Measurements from ENCODE around the gene PITX2. TPM values are rescaled to one million over a fixed set of nuclear protein-coding genes. Genes with fewer than 3 reads are reported as not detected.

Gene PITX2
- total and polyA plus RNA-seq, 5 experiments from 2014 or later: not detected

GRCh38 chr4:110634350-110635162 is 11.7 kb upstream of the PITX2 start:
- H3K4me1 Mint-ChIP-seq: peaks cover 4 to 24% (median 13%) of the 10 kb centered on the region in 4 donors
- no peak overlapping the region for H3K27ac Mint-ChIP-seq
- peaks cover 46 to 85% (median 73%) of the 10 kb centered on the region in 5 donors for H3K27me3 Mint-ChIP-seq
- ATAC-seq (no peak), DNase-seq (no peak)
- POLR2A ChIA-PET: no interaction called here
- peaks cover 6 to 34% (median 7%) of the 10 kb centered on the region in 3 donors for H3K36me3 Mint-ChIP-seq
- H3K4me3 Mint-ChIP-seq: peak overlapping the region in 2 of 10 donors; percentile 3 to 10
- H3K9me3 Mint-ChIP-seq: peaks cover 0 to 46% (median 21%) of the 10 kb centered on the region in 9 donors

- H3K27me3 Mint-ChIP-seq: peaks cover 46 to 84% (median 71%) of the 10 kb centered on the region in 5 donors
- no peak overlapping the region for H3K27ac Mint-ChIP-seq
- DNase-seq: no peak
- H3K36me3 Mint-ChIP-seq: peaks cover 4 to 31% (median 7%) of the 10 kb centered on the region in 3 donors
- no peak for ATAC-seq
- H3K4me3 Mint-ChIP-seq: peak overlapping the region in 5 of 10 donors; percentile 7 to 49 (median 29)
- POLR2A ChIA-PET: interaction anchor here (1.0 kb wide), 1 partner anchor 10 kb away, joined by 4 read pairs; no protein-coding TSS in a partner anchor
- peaks cover 0 to 45% (median 16%) of the 10 kb centered on the region in 9 donors for H3K9me3 Mint-ChIP-seq
- H3K4me1 Mint-ChIP-seq: peaks cover 4 to 28% (median 17%) of the 10 kb centered on the region in 4 donors
These were observed 10.8 kb upstream of the PITX2 start for GRCh38 chr4:110633358-110634341.

GRCh38 chr4:110632506-110633357 is 9.9 kb upstream of the PITX2 start:
- no peak for ATAC-seq
- Mint-ChIP-seq H3K27me3 (peaks cover 47 to 85% (median 71%) of the 10 kb centered on the region in 5 donors), H3K27ac (peak overlapping the region in 1 of 10 donors; percentile 69), H3K4me1 (peaks cover 8 to 28% (median 21%) of the 10 kb centered on the region in 4 donors), H3K4me3 (peak overlapping the region in 8 of 10 donors; percentile 7 to 76 (median 61)), H3K9me3 (peaks cover 0 to 44% (median 19%) of the 10 kb centered on the region in 9 donors), H3K36me3 (peaks cover 4 to 37% (median 7%) of the 10 kb centered on the region in 3 donors)
- no peak for DNase-seq
- POLR2A ChIA-PET: interaction anchor here (1.0 kb wide), 1 partner anchor 9 kb away, joined by 4 read pairs; no protein-coding TSS in a partner anchor

DNA sequence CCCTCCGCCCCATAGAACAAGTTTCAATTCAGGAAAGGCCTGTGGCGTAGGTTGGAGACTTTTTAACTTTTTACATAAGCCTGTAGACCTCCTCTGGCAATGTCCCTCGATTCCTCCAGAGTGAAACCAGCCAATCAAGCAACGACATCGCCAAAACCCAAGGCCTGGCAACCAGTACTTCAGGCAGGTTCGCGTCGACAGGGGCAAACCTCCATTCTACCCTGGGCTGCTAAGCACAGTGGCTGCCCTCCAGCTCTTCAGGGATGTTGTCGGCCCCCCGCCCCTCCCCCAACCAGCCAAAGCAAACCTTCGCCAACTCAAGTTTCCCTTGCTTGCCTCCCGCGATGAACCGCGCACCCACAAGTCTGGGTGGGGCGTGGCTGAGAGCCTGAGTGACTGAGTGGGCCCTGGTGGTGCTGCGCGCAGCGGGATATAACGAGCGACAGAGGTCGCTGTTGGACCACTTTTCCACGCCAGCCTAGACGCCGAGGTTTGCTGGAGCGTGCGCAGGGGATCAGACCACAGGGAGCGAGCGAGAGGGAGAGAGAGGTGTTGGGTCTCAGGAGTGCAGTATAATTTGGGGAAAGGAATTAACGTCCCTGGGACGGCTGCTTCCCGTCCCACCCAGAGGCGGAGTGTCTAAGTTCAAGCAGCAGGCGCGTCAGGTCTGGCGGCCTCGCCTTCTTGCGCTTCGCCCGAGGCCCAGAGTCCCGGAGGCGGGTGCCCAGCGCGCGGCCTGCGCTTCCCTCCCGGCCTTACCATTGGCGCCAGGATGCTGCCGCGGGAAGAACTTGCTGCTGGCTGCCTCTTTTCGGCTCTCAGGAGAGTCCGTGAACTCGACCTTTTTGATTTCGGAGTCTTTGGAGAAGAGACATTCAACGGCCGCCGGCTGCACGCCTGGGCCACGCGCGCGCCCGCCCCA is 9.0 kb upstream of the PITX2 start:
- POLR2A ChIA-PET: no interaction called here
- Mint-ChIP-seq H3K4me1 (peaks cover 8 to 25% (median 21%) of the 10 kb centered on the region in 4 donors), H3K27ac (peak overlapping the region in 1 of 10 donors; percentile 69), H3K9me3 (peaks cover 0 to 42% (median 21%) of the 10 kb centered on the region in 9 donors), H3K27me3 (peaks cover 49 to 86% (median 73%) of the 10 kb centered on the region in 5 donors), H3K36me3 (peaks cover 4 to 46% (median 4%) of the 10 kb centered on the region in 3 donors), H3K4me3 (peak overlapping the region; percentile 12 to 79 (median 64))
- DNase-seq: no peak
- peak; percentile 30 to 39 for ATAC-seq

GRCh38 chr4:110630688-110631402 is 8.0 kb upstream of the PITX2 start:
- Mint-ChIP-seq H3K36me3 (peaks cover 5 to 47% (median 6%) of the 10 kb centered on the region in 3 donors), H3K27ac (peak overlapping the region in 2 of 10 donors; percentile 36 to 81), H3K9me3 (peaks cover 0 to 46% (median 24%) of the 10 kb centered on the region in 9 donors), H3K27me3 (peaks cover 51 to 91% (median 76%) of the 10 kb centered on the region in 5 donors), H3K4me1 (peaks cover 8 to 25% (median 21%) of the 10 kb centered on the region in 4 donors), H3K4me3 (peak overlapping the region in 7 of 10 donors; percentile 13 to 54 (median 32))
- ATAC-seq: no peak
- DNase-seq: no peak
- POLR2A ChIA-PET: no interaction called here

- Mint-ChIP-seq H3K27me3 (peaks cover 55 to 96% (median 81%) of the 10 kb centered on the region in 5 donors), H3K27ac (peak overlapping the region in 3 of 10 donors; percentile 53 to 81 (median 59)), H3K4me1 (peaks cover 8 to 25% (median 21%) of the 10 kb centered on the region in 4 donors), H3K4me3 (peak overlapping the region in 3 of 10 donors; percentile 13 to 44 (median 33)), H3K9me3 (peaks cover 0 to 44% (median 25%) of the 10 kb centered on the region in 9 donors), H3K36me3 (peaks cover 5 to 47% (median 6%) of the 10 kb centered on the region in 3 donors)
- ATAC-seq: no peak
- POLR2A ChIA-PET: no interaction called here
- DNase-seq: no peak
These were observed 7.2 kb upstream of the PITX2 start for GRCh38 chr4:110629780-110630687.

- DNase-seq: no peak
- no peak for ATAC-seq
- Mint-ChIP-seq H3K36me3 (peaks cover 5 to 42% (median 6%) of the 10 kb centered on the region in 3 donors), H3K9me3 (peaks cover 0 to 43% (median 29%) of the 10 kb centered on the region in 9 donors), H3K27me3 (peaks cover 57 to 96% (median 82%) of the 10 kb centered on the region in 5 donors), H3K4me1 (peaks cover 8 to 25% (median 21%) of the 10 kb centered on the region in 4 donors), H3K27ac (no peak overlapping the region), H3K4me3 (peak overlapping the region in 3 of 10 donors; percentile 22 to 46 (median 33))
- POLR2A ChIA-PET: no interaction called here
These were observed 6.4 kb upstream of the PITX2 start for GRCh38 chr4:110629214-110629754.

- ATAC-seq: no peak
- POLR2A ChIA-PET: no interaction called here
These were observed 5.9 kb upstream of the PITX2 start for GRCh38 chr4:110628663-110629213.

More at GRCh38 chr4:110628663-110629213, 5.9 kb upstream of the PITX2 start:
- DNase-seq: no peak
- Mint-ChIP-seq H3K36me3 (peaks cover 5 to 43% (median 6%) of the 10 kb centered on the region in 3 donors), H3K9me3 (peaks cover 0 to 46% (median 29%) of the 10 kb centered on the region in 9 donors), H3K4me3 (peak overlapping the region in 6 of 10 donors; percentile 33 to 66 (median 46)), H3K27me3 (peaks cover 61 to 96% (median 84%) of the 10 kb centered on the region in 5 donors), H3K27ac (peak overlapping the region in 1 of 10 donors; percentile 73), H3K4me1 (peaks cover 8 to 25% (median 21%) of the 10 kb centered on the region in 4 donors)

All from naive thymus-derived CD8-positive, alpha-beta T cell (primary cell).